GM06990 (cell line): ENCODE data around the gene TMC1.

ENCODE experiments used
- DNase-seq: peaks from one replicate; pipeline ENCODE4 v3.0.0-alpha.2; 2011; ENCODE audit not compliant: insufficient read length; ENCODE audit errors: extremely low read depth
- H3K27me3 ChIP-seq: replicated peaks from 2 replicates; pipeline ENCODE4 v1.6.0; 2011; ENCODE audit warnings: low read length; ENCODE audit not compliant: control insufficient read depth, insufficient read depth
- H3K36me3 ChIP-seq: 2 replicates; pipeline ENCODE4 v1.5.1; 2011; ENCODE audit warnings: low read length; ENCODE audit not compliant: control insufficient read depth, insufficient read depth
- H3K4me3 ChIP-seq: replicated peaks from 2 replicates; pipeline ENCODE4 v1.5.1; 2011; ENCODE audit warnings: low read depth, mild to moderate bottlenecking, control low read depth, low read length
- CTCF ChIP-seq: IDR thresholded peaks from 2 replicates; pipeline ENCODE4 v1.5.1; 2011; ENCODE audit warnings: low read length, control low read depth, mild to moderate bottlenecking, inconsistent platforms; ENCODE audit not compliant: insufficient read depth, poor library complexity, severe bottlenecking

Gene TMC1

GRCh38 chr9:72823971-72824370 is 302.6 kb downstream of the TMC1 start:
- TF ChIP-seq CTCF = no peak
- Histone ChIP-seq H3K4me3 (no peak overlapping the region), H3K27me3 (no peaks in the 10 kb centered on the region), H3K36me3 (no peaks in the 10 kb centered on the region)
- no peak for DNase-seq

DNA sequence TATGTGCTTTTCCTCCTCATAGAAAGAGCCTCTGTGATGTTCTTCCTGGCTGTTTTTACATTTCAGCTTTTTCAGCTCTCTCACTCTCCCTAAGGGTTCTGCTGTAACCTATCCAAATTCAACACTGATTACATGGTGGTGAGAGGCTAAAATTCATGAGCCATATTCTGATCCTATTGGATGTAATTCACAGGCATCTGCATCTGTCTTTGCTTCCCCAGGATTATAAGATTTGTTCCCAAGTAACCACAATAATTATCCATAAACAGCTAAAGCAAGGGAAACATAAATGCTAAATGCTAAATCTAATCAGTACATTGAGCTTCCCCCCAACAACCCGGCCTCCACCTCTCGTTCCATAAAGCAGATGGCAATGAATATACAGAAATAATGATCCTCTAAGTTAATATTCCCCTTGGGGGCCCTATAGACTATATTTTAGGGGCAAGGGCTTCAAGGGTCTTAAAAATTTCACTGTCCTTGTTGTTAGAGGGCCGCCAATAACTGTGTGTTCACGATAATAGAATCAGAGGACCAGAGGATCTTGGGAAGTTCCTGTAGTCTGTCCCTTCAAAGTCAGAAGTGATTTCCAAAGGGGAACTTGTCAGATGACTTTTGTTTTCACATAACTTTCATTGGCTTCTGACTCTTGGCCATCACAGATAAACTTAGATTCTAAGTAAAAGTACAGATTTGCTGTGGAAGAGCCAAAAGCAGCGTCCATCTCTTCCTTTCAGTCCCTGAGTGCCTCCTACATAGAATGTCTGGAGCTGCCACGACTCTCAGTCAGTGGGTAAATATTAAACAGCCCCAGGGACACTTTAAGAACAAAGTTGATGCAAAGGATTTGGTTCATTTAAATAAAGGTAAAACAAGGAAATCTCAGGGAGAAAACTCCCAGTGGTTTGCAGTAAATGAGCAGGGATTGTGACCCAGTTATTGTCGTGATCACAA is 305.9 kb downstream of the TMC1 start:
- Histone ChIP-seq H3K36me3 (no peaks in the 10 kb centered on the region), H3K27me3 (no peaks in the 10 kb centered on the region), H3K4me3 (no peak overlapping the region)
- DNase-seq = no peak
- TF ChIP-seq CTCF = no peak

DNA sequence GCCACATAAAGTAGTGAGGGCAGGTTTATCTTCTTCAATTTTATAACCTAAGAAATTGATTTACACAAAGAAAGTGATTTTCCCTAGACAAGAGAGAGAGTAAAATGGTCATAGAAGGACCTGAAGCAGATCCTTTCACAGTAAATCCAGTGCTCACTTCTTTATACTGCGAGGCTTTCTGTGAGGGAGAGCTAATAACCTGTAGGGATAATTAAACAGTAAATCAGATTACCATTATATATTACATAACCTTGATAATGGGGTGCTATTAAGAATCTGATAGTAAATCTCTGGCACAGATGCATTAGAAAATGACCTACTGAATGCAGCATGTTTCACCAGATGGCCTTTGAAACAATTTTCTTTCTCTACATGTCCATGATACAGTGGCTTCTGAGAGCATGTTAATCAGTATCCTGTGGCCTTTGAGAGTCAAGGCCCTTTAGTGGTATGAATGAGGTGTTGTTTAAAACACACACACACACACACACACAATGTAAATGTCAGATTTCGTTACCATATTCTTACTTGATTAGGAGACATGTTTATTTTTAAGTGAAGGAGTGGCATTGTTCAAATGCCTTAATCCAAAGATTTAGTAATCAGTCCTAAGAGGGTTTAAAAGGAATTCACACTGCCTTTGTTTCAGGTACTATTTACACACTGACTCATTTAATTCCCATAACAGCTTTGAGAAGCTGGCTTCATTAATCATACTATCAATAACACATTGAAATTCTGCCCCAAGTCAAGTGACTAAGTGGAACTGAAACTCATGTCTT is 306.7 kb downstream of the TMC1 start:
- Histone ChIP-seq H3K36me3 (no peaks in the 10 kb centered on the region), H3K27me3 (no peaks in the 10 kb centered on the region), H3K4me3 (no peak overlapping the region)
- no peak for TF ChIP-seq CTCF
- no peak for DNase-seq

- TF ChIP-seq CTCF = no peak
- Histone ChIP-seq H3K27me3 (no peaks in the 10 kb centered on the region), H3K36me3 (no peaks in the 10 kb centered on the region), H3K4me3 (no peak overlapping the region)
- DNase-seq = no peak
Measured at GRCh38 chr9:72834994-72835393, 313.6 kb downstream of the TMC1 start.

DNA sequence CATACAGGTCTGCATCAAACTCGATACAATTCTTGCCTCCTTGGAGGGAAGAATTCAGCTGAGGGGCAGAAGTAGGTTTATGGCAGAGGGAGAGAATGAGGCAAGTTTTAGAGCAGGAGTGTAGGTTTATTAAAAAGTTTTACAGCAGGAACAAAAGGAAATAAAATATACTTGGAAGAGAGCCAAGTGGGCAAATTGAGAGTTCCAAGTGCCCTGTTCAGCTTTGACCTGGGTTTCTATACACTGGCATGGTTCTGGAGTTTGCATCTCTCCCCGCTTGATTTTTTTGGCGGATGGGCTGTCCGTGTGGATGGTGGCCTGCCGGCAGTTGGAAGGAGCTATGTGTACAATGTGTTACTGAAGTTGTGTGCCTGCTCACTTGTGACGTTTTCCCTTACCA is 315.4 kb downstream of the TMC1 start:
- Histone ChIP-seq H3K27me3 (no peaks in the 10 kb centered on the region), H3K36me3 (no peaks in the 10 kb centered on the region), H3K4me3 (no peak overlapping the region)
- no peak for TF ChIP-seq CTCF
- no peak for DNase-seq
